H1 (cell line): ENCODE results near the gene SYTL1. TPM values are rescaled to one million over a fixed set of nuclear protein-coding genes. Genes with fewer than 3 reads are reported as not detected.

ENCODE experiments used
- CHD1 ChIP-seq: IDR thresholded peaks from 2 replicates; pipeline ENCODE4 v1.6.1; 2012; ENCODE audit warnings: low read depth, low read length, improper control_type of control experiment
- polyA plus RNA-seq, 7 experiments: library from polyadenylated mRNA; depleted of rRNA in 3 of 7; stranded (reverse) in 5 of 7; unstranded in 2 of 7; fragments of >200 nt in 5 of 7; fragments of 200-250 nt in 2 of 7; gene quantifications; 1 replicate in 5 of 7; 2 replicates in 1 of 7; 4 replicates in 1 of 7; pipeline versions ENCODE4 v1.2.1 to v1.2.3, GENCODE V29; 2011 to 2013; ENCODE audit warnings: missing spikeins in 2 of 7, mixed read lengths in 2 of 7
- total RNA-seq: library from RNA; stranded (reverse); fragmentation: NEBNext Ultra II Directional; extraction: Animal tissue kit (Norgen Biotek cat#: 25700); gene quantifications from 2 replicates; pipeline ENCODE4 v1.2.1, GENCODE V29; 2021
- TF ChIP-seq, protein P1 (sequence below): fragments of 300-600 bp; sonication (generic); IDR thresholded peaks from 2 replicates; pipeline ENCODE4 v1.7.1; 2012; ENCODE audit warnings: low read length, moderate library complexity, mild to moderate bottlenecking, inconsistent platforms; ENCODE audit not compliant: insufficient replicate concordance

Gene SYTL1
- total and polyA plus RNA-seq, 2 of the 8 experiments (the other 6 are each of a cell fraction or from before 2014, with no cell fraction given), result 6.4 to 19.5 TPM

DNA sequence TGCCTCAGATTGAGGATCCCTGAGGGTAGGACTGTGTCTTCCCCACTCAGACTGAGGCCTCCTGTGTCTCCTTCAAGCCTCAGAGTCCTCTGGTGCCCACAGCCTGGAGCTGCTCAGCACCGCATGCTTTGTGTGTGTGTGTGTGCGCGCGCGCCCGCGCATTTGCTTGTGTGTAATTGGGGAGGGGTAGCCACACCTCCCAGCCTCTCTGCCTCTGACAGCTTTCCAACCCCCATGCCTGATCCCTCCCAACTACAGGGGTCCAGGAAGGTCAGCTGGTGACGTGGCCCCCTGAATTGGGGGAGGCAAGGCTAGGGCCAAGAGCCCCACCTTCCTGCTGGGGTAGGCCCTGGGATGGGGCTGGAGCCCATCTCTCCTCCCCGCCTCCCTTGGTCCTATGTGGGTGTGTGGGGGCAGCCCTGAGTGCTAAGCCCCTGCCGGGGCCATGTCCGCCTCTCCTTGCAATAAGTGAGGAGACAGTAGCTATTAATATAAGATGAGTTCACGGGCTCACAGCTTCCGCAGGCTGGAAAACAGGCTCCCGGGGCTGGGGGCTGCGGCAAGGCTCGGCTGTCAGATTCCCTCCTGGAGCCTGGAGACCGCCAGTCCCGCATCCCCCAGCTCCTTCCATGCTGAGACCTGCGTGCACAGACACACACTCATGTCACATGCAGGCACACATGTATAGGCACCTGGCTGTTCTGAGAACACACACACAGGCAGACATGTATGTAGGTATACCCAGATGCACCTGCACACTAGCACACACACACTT lies 57.6 kb downstream of the SYTL1 start (continued):
- TF ChIP-seq, protein P1, sequence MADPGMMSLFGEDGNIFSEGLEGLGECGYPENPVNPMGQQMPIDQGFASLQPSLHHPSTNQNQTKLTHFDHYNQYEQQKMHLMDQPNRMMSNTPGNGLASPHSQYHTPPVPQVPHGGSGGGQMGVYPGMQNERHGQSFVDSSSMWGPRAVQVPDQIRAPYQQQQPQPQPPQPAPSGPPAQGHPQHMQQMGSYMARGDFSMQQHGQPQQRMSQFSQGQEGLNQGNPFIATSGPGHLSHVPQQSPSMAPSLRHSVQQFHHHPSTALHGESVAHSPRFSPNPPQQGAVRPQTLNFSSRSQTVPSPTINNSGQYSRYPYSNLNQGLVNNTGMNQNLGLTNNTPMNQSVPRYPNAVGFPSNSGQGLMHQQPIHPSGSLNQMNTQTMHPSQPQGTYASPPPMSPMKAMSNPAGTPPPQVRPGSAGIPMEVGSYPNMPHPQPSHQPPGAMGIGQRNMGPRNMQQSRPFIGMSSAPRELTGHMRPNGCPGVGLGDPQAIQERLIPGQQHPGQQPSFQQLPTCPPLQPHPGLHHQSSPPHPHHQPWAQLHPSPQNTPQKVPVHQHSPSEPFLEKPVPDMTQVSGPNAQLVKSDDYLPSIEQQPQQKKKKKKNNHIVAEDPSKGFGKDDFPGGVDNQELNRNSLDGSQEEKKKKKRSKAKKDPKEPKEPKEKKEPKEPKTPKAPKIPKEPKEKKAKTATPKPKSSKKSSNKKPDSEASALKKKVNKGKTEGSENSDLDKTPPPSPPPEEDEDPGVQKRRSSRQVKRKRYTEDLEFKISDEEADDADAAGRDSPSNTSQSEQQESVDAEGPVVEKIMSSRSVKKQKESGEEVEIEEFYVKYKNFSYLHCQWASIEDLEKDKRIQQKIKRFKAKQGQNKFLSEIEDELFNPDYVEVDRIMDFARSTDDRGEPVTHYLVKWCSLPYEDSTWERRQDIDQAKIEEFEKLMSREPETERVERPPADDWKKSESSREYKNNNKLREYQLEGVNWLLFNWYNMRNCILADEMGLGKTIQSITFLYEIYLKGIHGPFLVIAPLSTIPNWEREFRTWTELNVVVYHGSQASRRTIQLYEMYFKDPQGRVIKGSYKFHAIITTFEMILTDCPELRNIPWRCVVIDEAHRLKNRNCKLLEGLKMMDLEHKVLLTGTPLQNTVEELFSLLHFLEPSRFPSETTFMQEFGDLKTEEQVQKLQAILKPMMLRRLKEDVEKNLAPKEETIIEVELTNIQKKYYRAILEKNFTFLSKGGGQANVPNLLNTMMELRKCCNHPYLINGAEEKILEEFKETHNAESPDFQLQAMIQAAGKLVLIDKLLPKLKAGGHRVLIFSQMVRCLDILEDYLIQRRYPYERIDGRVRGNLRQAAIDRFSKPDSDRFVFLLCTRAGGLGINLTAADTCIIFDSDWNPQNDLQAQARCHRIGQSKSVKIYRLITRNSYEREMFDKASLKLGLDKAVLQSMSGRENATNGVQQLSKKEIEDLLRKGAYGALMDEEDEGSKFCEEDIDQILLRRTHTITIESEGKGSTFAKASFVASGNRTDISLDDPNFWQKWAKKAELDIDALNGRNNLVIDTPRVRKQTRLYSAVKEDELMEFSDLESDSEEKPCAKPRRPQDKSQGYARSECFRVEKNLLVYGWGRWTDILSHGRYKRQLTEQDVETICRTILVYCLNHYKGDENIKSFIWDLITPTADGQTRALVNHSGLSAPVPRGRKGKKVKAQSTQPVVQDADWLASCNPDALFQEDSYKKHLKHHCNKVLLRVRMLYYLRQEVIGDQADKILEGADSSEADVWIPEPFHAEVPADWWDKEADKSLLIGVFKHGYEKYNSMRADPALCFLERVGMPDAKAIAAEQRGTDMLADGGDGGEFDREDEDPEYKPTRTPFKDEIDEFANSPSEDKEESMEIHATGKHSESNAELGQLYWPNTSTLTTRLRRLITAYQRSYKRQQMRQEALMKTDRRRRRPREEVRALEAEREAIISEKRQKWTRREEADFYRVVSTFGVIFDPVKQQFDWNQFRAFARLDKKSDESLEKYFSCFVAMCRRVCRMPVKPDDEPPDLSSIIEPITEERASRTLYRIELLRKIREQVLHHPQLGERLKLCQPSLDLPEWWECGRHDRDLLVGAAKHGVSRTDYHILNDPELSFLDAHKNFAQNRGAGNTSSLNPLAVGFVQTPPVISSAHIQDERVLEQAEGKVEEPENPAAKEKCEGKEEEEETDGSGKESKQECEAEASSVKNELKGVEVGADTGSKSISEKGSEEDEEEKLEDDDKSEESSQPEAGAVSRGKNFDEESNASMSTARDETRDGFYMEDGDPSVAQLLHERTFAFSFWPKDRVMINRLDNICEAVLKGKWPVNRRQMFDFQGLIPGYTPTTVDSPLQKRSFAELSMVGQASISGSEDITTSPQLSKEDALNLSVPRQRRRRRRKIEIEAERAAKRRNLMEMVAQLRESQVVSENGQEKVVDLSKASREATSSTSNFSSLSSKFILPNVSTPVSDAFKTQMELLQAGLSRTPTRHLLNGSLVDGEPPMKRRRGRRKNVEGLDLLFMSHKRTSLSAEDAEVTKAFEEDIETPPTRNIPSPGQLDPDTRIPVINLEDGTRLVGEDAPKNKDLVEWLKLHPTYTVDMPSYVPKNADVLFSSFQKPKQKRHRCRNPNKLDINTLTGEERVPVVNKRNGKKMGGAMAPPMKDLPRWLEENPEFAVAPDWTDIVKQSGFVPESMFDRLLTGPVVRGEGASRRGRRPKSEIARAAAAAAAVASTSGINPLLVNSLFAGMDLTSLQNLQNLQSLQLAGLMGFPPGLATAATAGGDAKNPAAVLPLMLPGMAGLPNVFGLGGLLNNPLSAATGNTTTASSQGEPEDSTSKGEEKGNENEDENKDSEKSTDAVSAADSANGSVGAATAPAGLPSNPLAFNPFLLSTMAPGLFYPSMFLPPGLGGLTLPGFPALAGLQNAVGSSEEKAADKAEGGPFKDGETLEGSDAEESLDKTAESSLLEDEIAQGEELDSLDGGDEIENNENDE, result no peak
- TF ChIP-seq CHD1, result no peak
